HT1080 (cell line): ENCODE data around the gene PPM1G. TPM values are rescaled to one million over a fixed set of nuclear protein-coding genes. Genes with fewer than 3 reads are reported as not detected.

Experiments
- DNase-seq: peaks from one replicate; pipeline ENCODE4 v3.0.0-alpha.2; 2015; ENCODE audit warnings: low read depth
- total RNA-seq: library from RNA; depleted of rRNA; stranded (reverse); fragments of >200 nt; shearing (Covaris generic); gene quantifications from 2 replicates; pipeline ENCODE4 v1.2.3, GENCODE V29; 2014

PPM1G gene
- total RNA-seq, 1 experiment from 2014 or later = 219 TPM

GRCh38 chr2:27416151-27416550, 6.8 kb upstream of the PPM1G start:
- no peak for DNase-seq

DNA sequence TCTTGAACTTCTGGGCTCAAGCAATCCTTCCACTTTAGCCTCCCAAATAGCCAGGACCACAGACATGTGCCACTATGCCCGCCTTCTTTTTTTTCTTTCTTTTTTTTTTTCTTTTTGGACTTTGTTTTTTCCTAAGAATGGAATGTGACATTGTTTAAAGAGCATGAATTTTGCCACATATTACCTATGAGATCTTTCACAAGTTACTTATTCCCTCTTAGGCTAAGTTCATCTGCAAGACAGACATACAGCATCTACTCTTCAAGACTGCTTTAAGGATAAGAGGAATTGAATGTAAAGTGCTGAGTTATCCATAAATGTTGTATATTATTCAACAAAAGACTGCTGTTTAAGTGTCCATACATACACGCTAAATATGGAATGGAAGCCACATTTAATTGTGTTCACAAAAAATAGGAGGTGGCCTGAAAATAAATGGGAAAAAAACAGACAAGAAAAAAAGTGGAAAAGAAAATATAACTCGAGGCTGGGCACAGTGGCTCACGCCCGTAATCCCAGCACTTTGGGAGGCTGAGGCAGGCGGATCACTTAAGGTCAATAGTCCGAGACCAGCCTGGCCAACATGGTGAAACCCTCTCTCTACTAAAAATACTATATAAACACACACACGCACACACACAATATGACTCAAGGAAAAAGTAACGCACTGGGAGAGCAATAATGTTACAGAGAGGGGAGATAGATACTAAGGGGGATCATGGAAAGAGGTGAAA, 3.2 kb upstream of the PPM1G start:
- no peak for DNase-seq

- no peak for DNase-seq
Measured at GRCh38 chr2:27408601-27409320, 630 bp downstream of the PPM1G start.

DNA sequence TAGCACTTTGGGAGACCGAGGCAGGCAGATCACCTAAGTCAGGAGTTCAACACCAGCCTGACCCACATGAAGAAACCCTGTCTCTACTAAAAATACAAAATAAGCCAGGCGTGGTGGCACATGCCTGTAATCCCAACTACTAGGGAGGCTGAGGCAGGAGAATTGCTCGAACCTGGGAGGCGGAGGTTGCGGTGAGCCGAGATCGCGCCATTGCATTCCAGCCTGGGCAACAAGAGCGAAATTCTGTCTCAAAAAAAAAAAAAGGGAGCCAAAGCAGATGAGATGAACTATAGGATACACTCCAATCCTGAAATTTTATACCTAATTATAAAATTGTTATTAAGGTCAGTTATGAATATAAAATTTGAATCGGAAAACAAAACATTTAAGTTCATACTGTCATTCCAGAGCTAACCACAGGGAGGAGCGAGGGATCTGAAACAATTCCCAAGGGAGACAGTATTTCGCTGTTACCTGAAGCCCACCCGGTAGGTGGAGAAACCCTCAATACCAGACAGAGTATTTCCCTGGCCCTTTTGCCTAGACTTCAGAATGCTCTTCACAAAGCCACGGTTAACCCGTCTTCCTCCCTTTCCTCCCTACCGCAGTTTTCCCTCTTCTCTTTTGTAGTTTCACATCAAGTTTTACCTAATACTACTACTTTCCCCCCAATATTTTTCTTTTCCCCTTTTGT, 1.4 kb downstream of the PPM1G start:
- peak; percentile 53 for DNase-seq

GRCh38 chr2:27400348-27401135, 8.8 kb downstream of the PPM1G start:
- no peak for DNase-seq

DNA sequence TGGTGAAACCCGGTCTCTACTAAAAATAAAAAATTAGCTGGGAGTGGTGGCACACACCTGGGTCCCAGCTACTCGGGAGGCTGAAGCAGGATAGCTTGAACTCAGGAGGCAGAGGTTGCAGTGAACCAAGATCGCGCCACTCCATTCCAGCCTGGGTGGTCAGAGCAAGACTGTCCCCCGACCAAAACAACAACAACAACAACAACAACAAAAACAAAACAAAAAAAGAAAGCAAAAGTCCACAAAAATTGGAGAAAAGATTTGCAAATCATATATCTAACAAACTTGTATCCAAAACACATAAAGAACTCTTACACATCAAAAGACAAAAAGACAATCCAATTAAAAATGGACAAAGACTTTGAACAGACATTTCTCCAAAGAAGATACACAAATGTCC, 10.4 kb downstream of the PPM1G start:
- no peak for DNase-seq

GRCh38 chr2:27393225-27393624, 16.2 kb downstream of the PPM1G start:
- DNase-seq = no peak

DNA sequence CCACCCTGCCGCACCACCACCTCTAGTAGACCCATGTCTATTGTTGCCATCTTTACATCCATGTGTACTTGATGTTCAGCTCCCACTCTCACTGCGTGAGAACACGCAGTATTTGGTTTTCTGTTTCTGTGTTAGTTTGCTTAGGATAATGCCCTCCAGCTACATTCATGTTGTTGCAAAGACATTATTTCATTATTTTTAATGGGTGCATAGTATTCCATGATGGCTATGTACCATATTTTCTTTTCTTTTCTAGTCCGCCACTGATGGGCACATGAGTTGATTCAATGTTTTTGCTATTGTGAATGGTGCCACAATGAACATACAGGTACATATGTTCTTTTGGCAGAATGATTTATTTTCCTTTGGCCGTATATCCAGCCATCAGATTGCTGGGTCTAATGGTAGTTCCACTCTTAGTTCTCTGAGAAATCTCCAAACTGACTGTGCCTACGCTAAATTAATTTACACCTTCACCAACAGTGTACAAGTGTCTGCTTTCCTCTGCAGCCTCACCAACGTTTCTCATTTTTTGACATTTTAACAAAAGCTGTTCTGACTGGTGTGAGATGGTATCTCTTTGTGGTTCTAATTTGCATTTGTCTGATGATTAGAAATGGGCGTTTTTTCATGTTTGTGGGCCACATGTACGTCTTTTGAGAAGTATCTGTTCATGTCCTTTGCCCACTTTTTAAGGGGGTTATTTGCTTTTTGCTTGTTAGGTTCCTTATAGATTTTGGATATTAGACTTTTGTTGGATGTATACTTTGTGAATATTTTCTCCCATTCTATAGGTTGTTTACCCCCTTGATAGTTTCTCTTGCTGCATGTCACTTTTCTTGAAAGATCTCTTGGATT, 18.3 kb downstream of the PPM1G start:
- DNase-seq = no peak

DNA sequence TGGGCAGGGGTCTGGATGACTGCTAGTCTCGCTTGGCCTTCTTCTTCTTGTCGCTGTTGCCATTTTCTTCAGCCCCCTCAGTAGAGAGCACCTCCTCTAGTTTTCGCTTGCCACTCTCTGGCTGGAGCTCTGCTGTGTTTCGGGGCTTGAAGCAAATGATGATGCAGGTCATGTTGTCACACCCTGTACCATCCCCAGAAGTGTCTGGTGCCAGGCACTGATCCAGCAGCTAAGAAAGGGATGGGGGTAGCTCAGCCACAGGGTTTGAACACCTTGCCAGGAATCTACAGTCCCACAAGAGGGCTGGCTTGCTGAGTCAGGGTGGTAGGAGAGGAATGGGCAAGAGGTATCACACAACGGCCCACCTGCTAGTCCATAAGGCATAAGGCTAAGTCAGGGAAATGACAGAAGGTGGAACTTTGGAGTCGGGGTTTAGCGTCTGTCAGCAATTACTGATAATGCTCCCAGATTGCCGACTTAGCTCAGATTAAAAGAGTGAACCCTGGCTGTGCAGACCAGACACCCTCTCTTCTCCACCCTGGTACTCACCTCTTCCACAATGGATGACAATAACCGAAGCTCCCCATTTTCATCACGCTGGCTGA, 27.7 kb downstream of the PPM1G start:
- no peak for DNase-seq

DNA sequence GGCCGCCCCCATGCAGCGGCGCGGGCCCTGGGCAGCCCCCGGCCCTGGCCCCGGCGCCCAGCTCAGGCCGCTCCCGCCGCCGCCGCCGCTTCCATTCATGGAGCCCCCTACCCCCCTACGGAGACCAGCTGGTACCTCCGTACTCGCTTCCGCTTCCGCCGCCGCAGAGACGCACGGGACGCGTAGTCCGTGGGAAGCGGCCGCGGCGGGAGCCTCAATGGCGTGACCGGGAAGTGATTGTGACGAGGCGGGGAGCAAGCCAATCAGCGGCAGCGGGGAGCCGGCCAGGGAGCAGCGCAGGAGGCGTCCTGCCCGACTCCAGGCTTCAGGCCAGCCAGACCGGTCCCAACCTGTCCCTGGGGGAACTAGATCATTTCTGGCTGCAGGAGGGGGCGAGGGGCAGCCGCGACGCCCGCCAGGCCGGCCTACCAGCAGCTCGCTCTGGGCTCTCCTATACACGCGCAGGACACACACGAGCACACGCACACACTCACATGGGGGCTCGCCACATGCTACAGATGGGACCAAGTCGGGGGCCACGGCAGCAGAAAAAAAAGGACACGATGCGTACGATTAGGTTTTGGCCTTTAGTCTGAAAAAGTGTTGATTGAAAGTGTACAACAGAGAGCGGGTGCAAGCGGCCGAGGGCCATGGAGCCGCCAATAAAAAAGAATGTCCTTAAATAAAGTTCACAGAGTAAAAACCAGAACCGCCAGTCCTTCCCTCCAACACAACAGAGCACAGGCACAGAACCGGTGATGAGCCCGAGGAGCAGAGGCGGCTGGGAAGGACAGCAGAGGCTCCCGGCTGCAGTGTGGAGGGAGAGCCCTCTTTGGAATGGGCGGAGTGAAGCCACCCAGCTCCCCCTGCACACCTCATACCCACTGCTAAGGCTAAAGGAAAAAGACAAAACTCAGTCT, 28.5 kb downstream of the PPM1G start, which contains the start of gene ZNF513:
Gene ZNF513 (minus strand): TSS at position 109 of the 920 bp plus-strand sequence. CDS start 208 bp downstream, outside the sequence.
- DNase-seq = peak; percentile 40

DNA sequence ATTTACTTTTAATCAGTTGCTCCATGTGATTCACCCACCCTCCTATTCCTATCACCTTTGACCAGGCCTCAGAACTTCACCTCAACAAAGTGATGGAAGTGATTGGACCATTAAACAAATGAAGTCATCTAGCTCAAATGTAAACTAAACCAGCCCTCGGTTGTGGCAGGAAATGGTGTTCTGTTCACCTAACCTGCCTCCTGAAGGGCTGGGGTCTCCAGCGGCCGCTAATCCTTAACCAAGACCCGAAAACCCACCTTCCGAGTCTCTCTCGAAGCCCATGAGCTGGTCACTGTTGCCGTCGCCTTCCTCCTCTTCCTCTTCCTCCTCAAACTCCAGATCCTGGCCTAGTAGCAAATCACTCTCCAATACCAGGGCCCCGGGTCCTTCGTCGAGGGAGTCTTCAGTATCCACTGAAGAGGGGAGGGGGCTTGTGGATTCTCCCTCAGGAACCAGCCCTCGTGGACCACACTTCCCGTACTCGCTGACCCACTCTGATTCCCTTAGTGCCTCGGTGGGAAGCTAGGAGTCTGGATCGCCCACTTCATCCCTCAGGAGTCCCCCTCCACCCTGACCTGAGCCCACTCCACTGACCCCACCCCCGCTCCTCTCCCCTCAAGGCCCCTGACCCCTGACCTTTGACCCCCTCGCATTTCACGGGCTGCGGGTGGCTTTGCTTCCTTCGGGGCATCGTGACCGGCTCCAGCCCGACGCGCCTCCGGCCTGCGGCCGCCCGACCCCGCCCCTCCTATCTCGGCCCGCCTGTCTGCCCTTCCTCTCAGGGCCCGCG, 29.4 kb downstream of the PPM1G start:
- no peak for DNase-seq

DNA sequence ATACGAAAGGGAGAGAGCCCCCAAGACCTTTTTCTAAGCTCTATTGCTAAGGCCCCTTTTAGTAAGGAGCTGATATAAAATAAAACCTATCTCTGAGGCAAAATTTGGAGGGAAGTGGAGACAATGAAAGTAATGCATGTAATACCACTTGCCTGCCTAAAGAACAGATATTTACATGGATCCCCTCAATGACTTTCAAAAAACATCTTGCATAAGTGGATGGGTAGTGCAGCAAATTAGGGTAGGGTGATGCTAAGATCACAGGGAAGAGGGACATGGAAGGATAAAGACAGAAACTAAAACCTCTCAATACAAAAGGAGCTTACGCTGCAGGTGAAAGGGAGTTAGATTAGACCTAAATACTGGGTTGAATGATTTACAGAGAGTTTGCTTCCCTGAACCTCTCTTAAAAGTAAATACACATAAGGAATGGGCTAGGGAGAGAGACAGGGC, 30.0 kb downstream of the PPM1G start:
- no peak for DNase-seq

DNA sequence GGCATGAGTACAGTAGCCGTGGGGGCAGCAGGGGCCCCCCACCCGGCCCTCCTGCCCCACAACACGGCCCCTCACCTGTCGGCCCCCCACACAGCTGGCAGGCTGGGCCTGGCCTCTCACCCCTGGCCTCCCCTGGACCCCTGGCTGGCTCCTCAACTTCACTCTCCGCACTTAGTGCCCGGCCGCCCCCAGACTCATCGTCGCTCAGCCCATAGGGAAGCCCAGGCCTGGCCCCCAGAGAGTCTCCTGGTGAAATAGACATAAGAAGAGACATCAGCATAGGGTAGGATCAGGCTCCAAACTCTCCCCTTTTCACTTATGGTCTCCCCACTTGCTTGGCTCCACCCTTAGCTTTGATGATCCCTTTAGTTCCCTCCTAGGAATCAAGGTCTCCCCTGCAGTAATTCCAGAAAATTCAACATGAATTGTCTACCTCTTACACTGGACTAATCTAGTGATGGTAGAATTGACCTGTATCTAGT, 30.5 kb downstream of the PPM1G start:
- no peak for DNase-seq

- no peak for DNase-seq
Measured at GRCh38 chr2:27378096-27378808, 31.1 kb downstream of the PPM1G start.

- no peak for DNase-seq
Measured at GRCh38 chr2:27377618-27378095, 31.7 kb downstream of the PPM1G start.

DNA sequence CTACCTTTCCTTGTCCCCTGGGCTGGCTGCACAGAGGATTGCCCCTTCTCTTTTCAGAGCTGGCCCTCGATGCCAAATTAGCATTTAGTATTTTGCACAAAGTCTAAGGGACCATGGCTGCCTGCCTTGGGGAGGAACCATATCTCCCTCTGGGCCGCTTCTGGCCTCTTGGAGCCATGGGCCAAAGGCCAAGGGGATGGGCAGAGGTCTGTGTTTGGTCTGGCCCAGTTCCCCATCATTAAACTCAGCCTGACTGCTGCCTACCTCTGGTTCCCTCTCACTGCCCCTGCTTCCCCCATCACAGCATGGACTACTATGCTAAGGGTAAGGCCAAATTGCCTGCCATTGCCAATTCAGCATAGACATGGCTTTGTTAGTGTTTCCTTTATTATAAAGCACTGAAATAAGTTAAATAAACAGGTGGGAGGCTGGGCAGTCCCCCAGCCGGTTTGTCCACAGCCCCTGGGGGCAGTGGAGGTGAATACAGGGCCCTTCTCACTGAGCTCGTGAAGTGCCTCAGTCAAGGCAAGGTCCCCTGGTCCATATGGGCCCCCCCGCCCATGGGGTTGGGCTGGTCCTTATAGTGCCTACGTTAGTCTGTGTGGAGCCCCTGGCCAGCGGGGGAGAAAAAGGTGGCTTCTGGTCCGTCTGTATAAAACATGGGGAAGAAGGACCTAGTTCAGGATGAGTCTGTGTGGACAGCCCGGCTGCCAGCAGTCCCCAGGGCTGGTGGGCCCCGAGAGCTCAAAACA, 32.3 kb downstream of the PPM1G start:
- no peak for DNase-seq
